Fibroblast of lung (primary cell): ENCODE data around the gene POLR2H.

Source experiments
- EZH2 ChIP-seq: IDR thresholded peaks from 2 replicates; pipeline ENCODE4 v1.5.1; 2012; ENCODE audit warnings: low read length, control low read depth, mild to moderate bottlenecking; ENCODE audit errors: missing control alignments
- TF ChIP-seq, protein P1 (sequence below), 2 donors: IDR thresholded peaks in 1 of 2; conservative IDR thresholded peaks in 1 of 2; 1 replicate in 1 of 2; 2 replicates in 1 of 2; pipeline ENCODE4 v1.5.1; 2011 to 2012; ENCODE audit warnings: low read length in 2 of 2, control low read depth in 1 of 2, inconsistent platforms in 1 of 2, low read depth in 1 of 2, mild to moderate bottlenecking in 1 of 2

DNA sequence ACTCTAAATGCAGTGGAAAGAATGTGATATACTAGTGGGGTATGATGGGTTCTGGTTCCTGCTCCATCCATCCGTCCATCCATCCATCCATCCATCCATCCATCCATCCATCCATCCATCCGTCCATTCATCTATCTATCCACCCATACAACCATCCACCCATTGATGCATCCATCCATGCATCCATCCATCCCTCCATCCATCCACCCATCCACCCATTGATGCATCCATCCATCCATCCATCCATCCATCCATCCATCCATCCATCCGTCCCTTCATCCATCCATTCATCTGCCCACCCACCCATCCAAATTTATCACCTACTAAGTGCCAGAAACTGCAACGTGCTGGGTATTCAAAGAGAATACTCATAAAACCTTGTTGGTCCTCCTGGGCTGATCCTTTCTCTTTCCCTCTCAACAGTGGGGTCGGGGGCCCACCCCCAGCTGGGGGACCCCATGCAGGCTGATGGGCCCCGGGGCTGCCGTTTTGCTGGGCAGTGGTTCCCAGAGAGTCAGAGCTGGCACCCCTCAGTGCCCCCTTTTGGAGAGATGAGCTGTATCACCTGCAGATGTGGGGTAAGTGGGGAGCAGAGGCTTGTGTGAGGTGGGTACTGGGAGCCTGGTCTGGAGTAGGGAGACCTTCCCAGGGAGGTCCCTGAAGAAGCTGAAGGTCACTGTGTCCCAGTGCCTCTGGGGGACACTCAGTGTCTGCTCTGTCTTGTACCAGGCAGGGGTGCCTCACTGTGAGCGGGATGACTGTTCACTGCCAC is 26.8 kb downstream of the POLR2H start:
- no peak for TF ChIP-seq EZH2
- TF ChIP-seq, protein P1, sequence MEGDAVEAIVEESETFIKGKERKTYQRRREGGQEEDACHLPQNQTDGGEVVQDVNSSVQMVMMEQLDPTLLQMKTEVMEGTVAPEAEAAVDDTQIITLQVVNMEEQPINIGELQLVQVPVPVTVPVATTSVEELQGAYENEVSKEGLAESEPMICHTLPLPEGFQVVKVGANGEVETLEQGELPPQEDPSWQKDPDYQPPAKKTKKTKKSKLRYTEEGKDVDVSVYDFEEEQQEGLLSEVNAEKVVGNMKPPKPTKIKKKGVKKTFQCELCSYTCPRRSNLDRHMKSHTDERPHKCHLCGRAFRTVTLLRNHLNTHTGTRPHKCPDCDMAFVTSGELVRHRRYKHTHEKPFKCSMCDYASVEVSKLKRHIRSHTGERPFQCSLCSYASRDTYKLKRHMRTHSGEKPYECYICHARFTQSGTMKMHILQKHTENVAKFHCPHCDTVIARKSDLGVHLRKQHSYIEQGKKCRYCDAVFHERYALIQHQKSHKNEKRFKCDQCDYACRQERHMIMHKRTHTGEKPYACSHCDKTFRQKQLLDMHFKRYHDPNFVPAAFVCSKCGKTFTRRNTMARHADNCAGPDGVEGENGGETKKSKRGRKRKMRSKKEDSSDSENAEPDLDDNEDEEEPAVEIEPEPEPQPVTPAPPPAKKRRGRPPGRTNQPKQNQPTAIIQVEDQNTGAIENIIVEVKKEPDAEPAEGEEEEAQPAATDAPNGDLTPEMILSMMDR (conservative IDR thresholded peaks at IDR 0.05 in 1 of 2, IDR thresholded peaks at IDR 0.05 in 1 of 2; ENCODE audit: low read depth in 1 of 2, low read length in 2 of 2): no peak
